ENCODE data around the gene CFL2.
"Not testable (repeated sequence)": the region's sequence is repeated elsewhere in the genome, so short reads cannot be mapped to it uniquely, and the experiment has no call there.

CFL2 gene

DNA sequence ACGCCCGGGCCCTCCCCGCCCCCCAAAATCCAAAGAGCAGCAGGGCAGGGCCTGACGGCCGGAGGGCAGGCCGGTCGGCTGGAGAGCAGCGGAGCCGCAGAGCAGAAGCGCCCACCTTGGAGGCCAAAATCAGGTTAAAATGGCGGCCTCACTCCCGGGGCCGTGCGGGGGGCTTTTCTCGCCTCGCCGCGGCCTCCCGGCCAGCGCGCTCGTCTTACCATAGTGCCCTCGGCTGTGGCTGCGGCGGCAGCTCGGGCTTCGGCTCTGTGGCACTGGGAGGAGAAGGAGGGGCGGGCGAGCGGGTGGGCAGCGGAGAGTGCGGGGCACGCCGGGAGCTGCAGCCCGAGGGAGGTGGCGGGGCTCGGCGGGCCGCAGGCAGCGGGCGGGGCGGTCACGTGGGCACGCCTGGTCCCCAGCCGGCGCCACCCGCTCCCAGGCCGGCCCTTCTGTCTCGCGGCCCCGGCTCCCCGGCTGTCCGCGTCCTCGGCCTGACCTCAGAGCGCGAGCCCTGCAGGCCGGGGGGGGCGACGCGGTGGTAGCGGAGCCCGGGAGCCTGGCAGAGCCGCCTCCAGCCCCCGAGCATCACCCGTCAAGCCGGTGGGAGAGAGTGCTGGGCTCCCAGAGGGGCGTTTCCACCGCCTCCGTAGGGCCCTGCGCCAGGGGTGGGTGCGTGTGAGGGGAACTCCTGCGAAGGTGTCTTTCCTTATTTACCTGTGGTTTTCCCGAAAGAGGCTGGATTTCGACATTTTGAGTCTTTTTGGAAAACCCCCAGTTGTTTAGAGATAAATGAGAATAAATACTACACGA, at the start of gene CFL2:
TSS of gene CFL2 (minus strand) at position 274 of the 807 bp plus-strand sequence. CDS start at position 221, 53 bp downstream.
- DNase-seq (ENCODE audit: low read depth, low spot score) = no peak
- peak within 1 kb of the TSS; percentile 91 for H3K27ac ChIP-seq

DNA sequence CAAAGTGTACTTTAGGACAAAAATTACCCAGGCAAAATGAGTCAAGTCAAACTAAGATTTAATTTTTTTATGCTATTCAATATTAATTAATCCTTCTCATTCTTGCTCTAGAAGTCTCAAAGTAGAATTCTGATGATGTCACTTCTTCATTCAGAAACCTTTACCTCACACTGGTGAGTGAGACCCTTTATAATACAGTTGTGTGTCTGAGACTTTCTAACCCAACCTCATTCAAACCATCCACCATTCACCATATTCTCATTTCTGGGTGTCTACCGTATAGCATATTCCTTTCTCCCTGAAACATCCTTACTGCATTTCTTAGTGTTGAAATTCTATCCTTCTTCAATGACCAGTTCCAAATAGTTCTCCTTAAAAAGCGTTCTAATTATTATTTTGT, 40.8 kb upstream of the CFL2 start:
- no peak for DNase-seq (ENCODE audit: low read depth, low spot score)
- H3K27ac ChIP-seq = no peak overlapping the region

DNA sequence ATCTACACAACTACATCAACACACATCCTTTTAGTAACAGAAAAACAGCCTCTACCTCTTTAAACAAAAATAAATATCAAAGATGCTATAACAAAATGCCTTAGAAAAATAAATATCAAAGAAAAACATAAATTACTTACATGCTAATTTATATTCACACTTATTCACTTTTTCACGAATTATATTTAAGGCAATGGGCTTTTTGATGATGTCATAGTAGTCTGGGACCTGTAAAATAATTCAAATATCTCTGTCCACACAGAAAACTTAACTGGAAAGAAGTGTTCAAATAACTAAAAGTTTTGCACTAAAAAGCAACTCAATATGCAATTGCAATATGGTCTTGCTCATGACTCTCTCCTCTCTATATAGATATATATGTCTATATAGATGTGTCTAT, 40.3 kb upstream of the CFL2 start:
- no peak for DNase-seq (ENCODE audit: low read depth, low spot score)
- no peak overlapping the region for H3K27ac ChIP-seq

DNA sequence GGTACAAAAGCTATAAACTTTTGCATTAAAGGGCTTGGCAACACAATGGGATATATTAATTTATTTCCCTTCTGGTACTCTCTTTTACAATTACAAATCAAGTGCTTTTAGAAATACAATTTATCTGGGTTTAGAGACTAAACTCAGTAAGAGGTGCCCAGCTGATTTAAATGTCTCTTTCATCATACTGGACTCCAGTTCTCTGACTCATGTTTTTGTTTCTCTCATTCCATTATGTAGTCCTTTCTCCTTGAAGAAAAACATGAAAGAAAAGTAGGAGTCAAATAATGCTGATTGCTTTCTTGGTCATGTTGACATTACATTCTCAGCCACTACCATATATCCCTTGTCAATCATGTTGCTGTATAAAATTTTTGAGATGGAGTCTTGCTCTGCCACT, 36.3 kb upstream of the CFL2 start:
- DNase-seq (ENCODE audit: low read depth, low spot score) = no peak
- H3K27ac ChIP-seq = peak overlapping the region; percentile 17

DNA sequence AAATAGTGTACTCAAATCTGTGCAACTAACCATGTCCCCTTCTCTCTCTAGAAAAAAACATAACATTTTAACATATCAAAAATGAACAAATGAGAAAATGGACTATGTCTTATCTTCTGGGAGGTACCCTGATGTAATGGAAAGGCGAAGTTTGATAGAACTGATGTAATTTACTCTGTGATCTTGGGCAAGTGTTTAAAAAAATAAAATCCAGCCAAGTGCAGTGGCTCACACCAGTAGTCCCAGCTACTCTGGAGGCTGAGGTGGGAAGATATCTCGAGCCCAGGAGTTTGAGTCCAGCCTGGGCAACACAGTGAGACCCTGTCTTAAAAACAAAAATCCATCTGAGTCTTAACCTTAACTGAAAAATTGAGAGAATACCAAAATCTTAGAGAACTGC, 35.8 kb upstream of the CFL2 start:
- H3K27ac ChIP-seq = peak overlapping the region; percentile 17
- DNase-seq (ENCODE audit: low read depth, low spot score) = no peak

DNA sequence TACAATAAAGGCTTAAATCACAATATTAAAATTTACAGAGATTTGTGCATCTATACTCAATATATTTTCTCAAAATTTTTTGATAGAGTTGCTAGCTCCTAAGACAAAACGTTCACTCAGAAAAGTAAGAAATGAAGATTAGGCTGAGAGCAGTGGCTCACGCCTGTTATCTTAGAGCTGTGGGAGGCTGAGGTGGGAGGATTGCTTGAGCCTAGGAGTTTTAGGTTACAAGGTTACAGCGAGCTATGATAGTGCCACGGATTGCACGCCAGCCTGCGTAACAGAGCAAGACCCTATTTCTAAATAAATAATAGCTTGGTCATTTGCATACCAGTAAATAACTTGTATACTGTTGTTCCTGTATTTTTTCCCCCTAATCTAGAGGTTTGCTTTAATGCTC, 35.0 kb upstream of the CFL2 start:
- no peak for DNase-seq (ENCODE audit: low read depth, low spot score)
- no peak overlapping the region for H3K27ac ChIP-seq

DNA sequence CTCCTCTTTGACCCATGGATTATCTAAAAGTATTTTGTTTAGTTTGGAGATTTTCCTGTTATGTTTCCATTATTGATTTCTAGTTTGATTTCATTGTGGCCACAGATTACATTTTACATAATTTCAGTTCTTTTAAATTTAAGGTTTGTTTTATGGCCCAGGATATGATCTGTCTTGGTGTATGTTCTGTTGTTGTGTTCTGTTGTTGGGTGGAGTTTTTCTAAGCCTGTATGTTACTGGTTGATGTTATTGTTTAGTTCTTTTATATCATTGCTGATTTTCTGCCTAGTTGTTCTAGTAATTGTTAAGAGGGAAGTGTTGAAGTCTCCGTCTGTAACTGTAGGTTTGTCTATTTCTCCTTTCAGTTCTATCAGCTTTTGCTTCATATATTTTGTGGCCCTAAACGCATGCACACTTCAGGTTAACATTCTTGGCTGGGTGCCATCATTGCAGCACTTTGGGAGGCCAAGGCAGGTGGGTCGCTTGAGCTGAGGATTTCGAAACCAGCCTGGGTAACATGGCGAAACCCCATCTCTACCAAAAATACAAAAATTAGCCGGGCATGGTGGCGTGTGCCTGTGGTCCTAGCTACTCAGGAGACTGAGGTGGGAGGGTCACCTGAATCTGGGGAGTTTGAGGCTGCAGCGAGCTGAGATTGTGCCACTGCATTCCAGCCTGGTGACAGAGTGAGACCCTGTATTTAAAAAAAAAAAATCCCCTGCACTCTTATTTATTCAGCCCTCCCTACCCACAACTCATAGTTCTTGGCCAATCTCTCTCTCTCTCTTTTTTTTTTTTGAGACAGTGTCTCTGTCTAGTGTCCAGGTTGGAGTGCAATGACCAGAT, 28.1 kb upstream of the CFL2 start:
- no peak overlapping the region for H3K27ac ChIP-seq

DNA sequence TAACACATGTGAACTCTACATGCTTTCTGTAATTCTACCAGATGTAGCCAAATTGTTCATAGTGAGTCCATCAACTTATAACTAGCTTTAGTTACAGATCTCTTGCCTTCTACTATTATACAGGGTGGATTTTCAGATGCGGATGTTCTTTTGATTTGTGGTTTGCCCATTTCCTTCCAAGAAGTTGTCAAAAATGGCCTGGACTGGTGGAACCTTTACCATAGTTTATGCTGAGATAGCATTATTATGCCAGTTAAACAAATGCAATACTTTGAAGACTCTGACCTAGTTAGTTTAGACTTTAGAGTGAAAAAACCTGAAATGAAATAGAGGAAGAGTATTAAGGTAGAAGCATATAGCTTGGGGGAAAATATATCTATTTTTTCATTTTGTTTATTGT, 27.4 kb upstream of the CFL2 start:
- no peak for DNase-seq (ENCODE audit: low read depth, low spot score)

More for the DNA sequence above, 28.1 kb upstream of the CFL2 start:
- no peak for DNase-seq (ENCODE audit: low read depth, low spot score)

DNA sequence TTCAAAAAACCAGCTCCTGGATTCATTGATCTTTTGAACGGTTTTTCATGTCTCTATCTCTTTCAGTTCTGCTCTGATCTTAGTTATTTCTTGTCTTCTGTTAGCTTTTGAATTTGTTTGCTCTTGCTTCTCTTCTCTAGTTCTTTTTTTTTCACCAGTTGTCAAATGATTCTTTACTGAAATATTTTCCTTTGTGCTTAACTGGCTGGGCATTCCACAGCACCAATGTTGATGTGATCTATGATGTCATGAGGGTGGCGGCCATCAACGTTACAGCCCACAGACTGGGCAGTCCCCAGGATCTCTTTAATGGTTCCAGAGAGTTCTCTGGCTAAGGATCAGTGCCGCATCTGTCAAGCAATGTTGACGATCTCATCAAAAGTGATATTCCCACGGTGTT, 25.7 kb upstream of the CFL2 start:
- H3K27ac ChIP-seq; DNase-seq (ENCODE audit: low read depth, low spot score): not testable (repeated sequence)

More for the DNA sequence above, 27.4 kb upstream of the CFL2 start:
- H3K27ac ChIP-seq = no peak overlapping the region

DNA sequence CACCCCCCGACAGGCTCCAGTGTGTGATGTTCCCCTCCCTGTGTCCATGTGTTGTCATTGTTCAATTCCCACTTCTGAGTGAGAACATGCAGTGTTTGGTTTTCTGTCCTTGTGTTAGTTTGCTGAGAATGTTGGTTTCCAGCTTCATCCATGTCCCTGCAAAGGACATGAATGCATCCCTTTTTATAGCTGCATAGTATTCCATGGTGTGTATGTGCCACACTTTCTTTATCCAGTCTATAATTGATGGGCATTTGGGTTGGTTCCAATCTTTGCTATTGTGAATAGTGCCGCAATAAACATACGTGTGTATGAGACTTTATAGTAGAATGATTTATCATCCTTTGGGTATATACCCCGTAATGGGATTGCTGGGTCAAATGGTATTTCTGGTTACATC, 22.7 kb upstream of the CFL2 start:
- not testable (repeated sequence) for H3K27ac ChIP-seq; DNase-seq (ENCODE audit: low read depth, low spot score)

DNA sequence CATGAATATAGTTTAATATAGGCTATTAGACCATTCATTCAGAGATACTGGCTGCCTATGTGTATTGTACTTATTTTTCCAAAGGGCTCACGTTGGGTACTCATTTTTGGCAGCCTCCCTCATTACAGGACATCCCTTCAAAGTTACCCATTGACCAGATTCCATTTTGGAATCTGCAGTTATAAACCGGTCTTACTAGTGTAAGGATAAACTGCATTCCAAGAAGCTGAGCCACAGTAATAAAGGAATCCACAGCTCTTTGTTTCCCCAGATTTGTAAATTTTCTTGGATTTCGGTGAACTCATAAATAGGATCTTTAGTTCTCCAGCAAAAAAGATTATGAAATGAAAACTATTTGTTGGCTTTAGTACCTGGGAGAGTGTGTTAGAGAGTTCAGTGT, 18.9 kb upstream of the CFL2 start:
- DNase-seq (ENCODE audit: low read depth, low spot score) = peak; percentile 22
- peak overlapping the region; percentile 12 for H3K27ac ChIP-seq

DNA sequence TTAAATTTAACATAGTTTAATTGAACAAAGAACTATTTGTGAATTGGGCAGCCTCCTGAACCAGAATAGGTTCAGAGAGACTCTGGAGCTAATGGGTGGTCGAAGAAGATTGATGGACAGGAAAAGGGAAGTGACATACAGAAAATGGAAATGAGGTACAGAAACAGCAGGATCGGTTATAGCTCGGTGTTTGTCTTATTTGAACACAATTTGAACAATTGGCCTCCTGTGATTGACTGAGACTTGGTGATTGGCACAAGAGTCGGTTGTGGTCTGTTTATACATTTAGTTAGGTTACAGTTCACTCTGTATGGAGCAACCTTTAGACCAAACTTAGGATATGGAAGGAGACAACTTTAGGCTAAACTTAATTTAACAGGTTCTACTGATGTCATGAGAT, 18.4 kb upstream of the CFL2 start:
- no peak overlapping the region for H3K27ac ChIP-seq
- no peak for DNase-seq (ENCODE audit: low read depth, low spot score)

DNA sequence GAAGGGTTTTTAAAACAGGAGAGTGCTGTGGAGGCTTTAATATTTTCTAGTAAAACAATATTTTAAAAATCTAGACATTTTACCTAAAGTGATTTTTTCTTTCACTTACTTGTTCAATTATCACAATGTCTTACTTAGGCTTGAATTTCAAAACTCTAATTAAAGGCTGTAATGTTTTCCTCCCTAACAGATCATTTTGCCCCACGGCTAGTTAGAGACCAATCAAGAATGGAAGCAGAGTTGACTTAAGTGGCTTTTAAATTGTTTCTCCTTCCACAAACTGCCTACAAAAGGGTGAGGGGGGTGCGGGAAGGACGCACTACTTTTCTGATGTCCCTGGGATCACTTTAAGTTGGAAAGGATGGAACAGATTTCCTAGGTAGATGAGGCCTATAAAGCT, 9.5 kb upstream of the CFL2 start:
- DNase-seq (ENCODE audit: low read depth, low spot score) = no peak
- no peak overlapping the region for H3K27ac ChIP-seq

DNA sequence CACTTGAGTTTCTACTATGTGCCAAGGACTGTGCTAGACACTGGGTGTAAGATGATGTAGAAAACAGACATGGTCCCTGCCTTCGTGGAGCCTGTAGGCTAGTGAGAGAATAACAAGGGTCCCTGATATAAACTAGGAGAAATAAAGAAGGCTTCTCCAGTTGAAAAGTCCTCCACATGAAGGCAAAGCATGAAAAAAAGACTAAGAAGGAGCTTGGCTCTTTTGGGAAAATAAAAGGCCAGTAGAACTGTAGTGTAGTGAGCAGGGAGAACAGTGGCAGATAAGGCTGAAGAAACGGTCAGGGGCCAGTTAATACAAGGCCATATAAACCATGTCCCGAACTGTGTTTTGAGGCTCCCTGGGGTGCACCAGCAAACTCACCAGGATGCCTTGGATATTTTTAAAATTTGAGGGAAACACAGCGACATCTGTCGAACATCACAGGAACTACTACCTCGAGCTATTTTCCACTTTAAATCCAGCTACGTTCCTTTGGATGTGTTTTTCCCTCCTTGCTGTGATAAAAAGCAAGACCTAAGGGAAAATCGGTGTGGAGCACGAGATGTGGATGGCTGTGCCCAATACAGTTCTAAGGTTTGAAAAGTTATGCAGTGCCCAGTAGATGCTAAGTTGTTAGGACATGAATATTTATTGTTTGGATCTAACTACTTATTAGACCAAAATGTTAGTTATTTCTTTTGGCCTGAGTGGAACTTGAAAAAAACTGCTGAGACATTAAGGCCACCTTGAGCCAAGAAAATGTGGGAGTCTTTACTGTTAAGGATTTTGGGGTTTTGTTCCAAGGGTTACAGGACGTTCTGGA, 8.5 kb upstream of the CFL2 start:
- no peak overlapping the region for H3K27ac ChIP-seq
- no peak for DNase-seq (ENCODE audit: low read depth, low spot score)

DNA sequence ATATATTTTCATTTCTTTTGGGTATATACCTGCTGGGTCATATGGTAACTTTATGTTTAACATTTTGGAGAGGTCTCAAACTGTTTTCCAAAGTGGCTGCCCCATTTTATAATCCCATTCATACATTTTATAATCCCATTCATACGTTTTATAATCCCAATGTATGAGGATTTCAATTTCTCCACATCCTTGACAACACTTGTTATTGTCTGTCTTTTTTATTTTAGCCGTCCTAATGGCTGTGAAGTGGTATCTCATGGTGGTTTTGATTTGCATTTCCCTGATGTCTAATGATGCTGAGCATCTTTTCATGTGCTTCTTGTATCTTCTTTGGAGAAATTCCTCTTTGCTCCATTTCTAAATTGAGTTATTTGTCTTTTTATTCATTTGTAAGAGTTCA, 6.7 kb upstream of the CFL2 start:
- no peak for DNase-seq (ENCODE audit: low read depth, low spot score)
- H3K27ac ChIP-seq = no peak overlapping the region

DNA sequence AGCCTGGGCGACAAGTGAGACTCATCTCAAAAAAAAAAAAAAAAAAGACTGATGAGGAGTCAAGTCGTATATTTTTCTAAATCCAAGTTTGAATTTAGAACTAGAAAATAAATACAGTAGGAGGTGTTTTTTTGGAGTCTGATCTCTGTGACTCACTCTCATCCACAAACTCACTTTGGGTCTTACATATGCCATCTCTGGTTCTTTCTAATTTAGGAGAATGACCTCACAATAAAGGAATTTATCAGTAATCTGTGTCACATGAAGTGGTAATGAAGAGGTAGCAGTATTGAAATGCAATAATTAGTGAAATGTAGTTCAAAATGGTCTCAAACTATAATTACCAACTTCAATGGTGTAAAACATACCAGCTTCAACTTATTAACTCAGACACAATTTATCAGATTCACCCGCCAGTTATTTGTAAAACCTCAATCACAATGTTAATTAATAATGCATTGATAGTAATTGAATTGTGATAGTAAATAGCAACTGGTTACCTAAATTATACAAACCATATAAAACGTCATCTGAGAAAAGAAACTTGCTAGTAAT, 4.4 kb upstream of the CFL2 start:
- DNase-seq (ENCODE audit: low read depth, low spot score) = no peak
- no peak overlapping the region for H3K27ac ChIP-seq

DNA sequence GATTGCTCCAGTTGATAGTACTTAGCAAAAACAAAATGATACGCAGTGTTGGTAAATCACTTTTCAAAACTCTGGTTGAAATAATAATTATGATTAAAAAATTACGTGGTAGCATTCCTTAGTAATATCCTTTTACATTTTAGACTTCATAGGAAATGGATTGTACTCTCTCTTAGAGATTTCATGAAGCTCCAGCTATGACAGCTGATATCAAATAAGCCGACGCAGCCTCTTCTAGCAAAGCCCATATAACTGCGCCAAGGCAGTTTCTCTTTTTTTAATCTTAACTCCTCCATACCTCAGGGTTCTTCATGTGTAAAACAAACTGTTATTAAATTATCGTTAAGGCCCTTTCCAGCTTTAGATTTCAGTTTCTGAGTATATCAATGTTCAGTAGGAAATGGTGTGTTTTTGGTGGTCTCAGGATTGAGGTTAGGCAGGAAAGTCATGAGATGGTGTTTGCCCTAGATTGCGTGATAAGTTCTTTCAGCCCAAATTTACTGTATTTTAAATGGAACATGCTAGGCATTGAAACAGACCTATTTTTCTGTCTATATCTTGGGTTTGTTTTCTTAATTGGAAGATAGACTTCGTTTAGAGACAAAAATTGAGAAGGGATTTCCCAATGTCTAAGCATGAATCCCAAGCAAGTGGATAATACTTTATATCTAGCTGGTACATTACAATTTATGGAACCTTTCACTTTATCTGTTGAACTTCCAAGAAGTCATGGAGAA, 902 bp upstream of the CFL2 start:
- peak overlapping the region; percentile 91 for H3K27ac ChIP-seq
- DNase-seq (ENCODE audit: low read depth, low spot score) = no peak

DNA sequence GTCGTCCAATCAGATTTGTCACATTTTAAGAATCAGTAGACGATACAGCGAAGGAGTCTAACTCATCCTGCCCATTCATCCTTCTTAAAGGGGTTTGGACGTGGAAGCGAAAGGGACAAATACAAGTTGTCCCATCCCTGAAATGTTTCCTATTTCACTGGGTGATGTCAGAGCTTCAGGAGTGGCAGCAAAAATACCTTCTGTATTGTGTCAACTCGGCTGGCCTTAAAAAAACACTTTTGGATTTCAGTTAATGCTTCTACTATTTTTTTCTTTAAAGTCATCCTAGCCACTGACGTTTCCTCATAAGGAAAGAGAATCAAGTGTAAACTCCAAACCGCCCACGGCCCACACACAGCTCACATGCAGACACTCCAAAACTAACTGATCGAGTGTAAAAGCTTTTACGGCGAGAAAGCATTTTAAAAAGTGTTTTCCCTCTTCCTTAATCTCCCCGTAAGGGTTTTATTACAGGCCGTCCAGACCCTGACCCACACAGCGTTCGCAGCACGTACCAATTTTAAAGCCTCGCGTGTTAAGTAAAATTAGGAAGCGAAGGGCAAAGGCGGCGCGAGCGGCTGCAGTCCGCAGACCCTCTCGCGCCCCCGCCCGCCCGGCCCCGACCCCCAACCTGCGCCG, 593 bp downstream of the CFL2 start:
- DNase-seq (ENCODE audit: low read depth, low spot score) = peak; percentile 36
- peak overlapping the region; percentile 91 for H3K27ac ChIP-seq

DNA sequence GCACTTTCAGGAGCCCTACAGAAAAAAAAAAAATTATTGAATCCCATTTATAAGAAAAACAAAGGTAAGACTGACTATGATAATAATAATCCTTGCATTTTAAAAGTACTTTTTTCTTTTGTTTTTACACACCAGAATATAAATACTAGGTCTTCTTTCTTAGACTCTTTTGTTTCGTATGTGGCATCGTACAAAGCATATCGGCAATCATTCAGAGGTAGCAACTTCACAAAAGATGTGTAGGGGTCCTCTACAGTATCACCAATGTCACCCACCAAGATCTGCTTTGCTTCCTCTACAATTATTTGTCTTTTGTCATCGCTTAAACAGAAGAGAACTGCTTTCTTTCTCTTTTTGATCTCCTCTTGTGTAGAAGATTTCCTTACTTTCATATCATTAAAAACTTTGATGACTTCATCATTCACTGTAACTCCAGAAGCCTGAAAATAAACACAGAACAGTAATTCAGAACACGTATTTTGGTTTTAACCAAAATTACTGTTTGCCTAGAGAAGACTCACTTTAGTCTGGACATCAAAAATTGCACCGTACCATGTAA, 1.2 kb downstream of the CFL2 start:
- H3K27ac ChIP-seq = peak overlapping the region; percentile 91

More for the DNA sequence above, 1.2 kb downstream of the CFL2 start:
- no peak for DNase-seq (ENCODE audit: low read depth, low spot score)

All from epithelial cell of prostate (primary cell).